ENCODE results near the gene TATDN2. TPM values are rescaled to one million over a fixed set of nuclear protein-coding genes. Genes with fewer than 3 reads are reported as not detected.

TATDN2 gene
- total RNA-seq, 2 experiments from 2014 or later, result 22.0 to 57.5 TPM

DNA sequence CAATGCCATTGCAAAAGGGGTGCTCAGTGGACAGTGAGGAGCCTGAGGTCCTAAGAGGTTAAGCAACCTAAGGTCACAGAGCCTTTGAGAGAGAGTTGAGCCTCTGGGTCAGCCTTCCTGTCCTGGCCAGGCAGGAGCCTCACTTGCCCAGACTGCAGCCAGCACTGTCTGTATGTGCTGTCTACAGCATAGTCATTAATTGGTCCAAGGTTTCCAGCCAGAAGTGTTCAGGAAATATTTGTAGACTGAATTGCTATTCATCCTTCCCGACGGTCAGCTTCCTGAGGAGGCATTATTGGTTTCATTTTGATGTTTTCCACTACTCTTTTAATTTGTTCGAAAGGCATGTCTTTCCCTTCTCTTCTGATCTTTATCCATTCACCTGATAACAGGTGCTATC is 64.6 kb downstream of the TATDN2 start:
- Histone ChIP-seq H3K9me3 (ENCODE audit: low read length) (no peaks in the 10 kb centered on the region), H3K27ac (ENCODE audit: low read depth, low read length, poor library complexity, severe bottlenecking) (no peak overlapping the region), H3K79me2 (ENCODE audit: insufficient read depth, low read depth, low read length) (no peaks in the 10 kb centered on the region), H3K4me2 (ENCODE audit: low read length) (no peak overlapping the region), H3K4me3 (ENCODE audit: low read depth, low read length, poor library complexity, severe bottlenecking) (no peak overlapping the region), H3K36me3 (ENCODE audit: insufficient read depth, low read length) (peaks cover 97% of the 10 kb centered on the region), H2AFZ (ENCODE audit: low read length) (no peak overlapping the region), H3K9me2 (ENCODE audit: insufficient read depth, low read length) (no peaks in the 10 kb centered on the region), H4K20me1 (ENCODE audit: insufficient read depth, low read length) (no peaks in the 10 kb centered on the region), H3K4me1 (ENCODE audit: insufficient read depth, low read length, poor library complexity, severe bottlenecking) (no peaks in the 10 kb centered on the region)
- TF ChIP-seq EZH2phosphoT487 (IDR thresholded peaks at IDR 0.05; ENCODE audit: borderline replicate concordance, low read depth, low read length), result no peak
- TF ChIP-seq, protein P1, sequence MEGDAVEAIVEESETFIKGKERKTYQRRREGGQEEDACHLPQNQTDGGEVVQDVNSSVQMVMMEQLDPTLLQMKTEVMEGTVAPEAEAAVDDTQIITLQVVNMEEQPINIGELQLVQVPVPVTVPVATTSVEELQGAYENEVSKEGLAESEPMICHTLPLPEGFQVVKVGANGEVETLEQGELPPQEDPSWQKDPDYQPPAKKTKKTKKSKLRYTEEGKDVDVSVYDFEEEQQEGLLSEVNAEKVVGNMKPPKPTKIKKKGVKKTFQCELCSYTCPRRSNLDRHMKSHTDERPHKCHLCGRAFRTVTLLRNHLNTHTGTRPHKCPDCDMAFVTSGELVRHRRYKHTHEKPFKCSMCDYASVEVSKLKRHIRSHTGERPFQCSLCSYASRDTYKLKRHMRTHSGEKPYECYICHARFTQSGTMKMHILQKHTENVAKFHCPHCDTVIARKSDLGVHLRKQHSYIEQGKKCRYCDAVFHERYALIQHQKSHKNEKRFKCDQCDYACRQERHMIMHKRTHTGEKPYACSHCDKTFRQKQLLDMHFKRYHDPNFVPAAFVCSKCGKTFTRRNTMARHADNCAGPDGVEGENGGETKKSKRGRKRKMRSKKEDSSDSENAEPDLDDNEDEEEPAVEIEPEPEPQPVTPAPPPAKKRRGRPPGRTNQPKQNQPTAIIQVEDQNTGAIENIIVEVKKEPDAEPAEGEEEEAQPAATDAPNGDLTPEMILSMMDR (conservative IDR thresholded peaks at IDR 0.05; ENCODE audit: low read length), result no peak
- ChIA-PET CTCF (ENCODE audit: unreplicated experiment) (no interaction called here), POLR2A (no interaction called here)
- DNase-seq (ENCODE audit: low spot score), result no peak
- intact Hi-C loops (cut with micrococcal nuclease; ENCODE audit: unreplicated experiment), result no loop called here
- BruUV-seq (replicated peaks), result no TSS peak

DNA sequence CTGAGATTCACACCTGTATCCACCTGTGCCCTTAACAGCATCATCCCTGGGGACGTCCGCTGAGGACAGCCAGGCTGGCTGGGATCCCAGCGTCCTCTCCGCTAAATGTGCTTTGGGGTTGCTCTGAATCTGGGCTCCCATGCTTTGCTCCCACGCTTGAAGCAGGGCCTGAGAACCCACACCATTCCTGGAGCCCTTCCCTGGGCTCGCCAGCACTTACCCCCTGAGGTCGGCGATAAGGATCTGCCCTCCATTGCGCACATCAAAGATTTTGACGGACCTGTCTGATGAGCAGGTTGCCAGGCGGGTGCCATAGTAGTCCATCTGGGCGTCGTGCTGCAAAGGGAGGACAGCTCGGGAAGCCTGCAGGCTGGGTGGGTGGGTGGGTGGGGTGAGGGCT is 66.8 kb downstream of the TATDN2 start:
- H3K9me3 ChIP-seq (ENCODE audit: low read length), result no peaks in the 10 kb centered on the region
- H4K20me1 ChIP-seq (ENCODE audit: insufficient read depth, low read length), result peaks cover 2% of the 10 kb centered on the region; the same call in 1 of the 2 replicates
- CTCF ChIA-PET (ENCODE audit: unreplicated experiment), result no interaction called here
- H3K79me2 ChIP-seq (ENCODE audit: insufficient read depth, low read depth, low read length), result peaks cover 17% of the 10 kb centered on the region
- H2AFZ ChIP-seq (ENCODE audit: low read length), result no peak overlapping the region
- no peak for DNase-seq (ENCODE audit: low spot score)
- H3K4me2 ChIP-seq (ENCODE audit: low read length), result no peak overlapping the region
- peaks cover 14% of the 10 kb centered on the region for H3K4me1 ChIP-seq (ENCODE audit: insufficient read depth, low read length, poor library complexity, severe bottlenecking)
- POLR2A ChIA-PET, result no interaction called here
- BruUV-seq (replicated peaks), result no TSS peak
- no peak overlapping the region for H3K27ac ChIP-seq (ENCODE audit: low read depth, low read length, poor library complexity, severe bottlenecking)
- TF ChIP-seq, protein P1 (conservative IDR thresholded peaks at IDR 0.05; ENCODE audit: low read length), result no peak
- TF ChIP-seq EZH2phosphoT487 (IDR thresholded peaks at IDR 0.05; ENCODE audit: borderline replicate concordance, low read depth, low read length), result no peak
- no peaks in the 10 kb centered on the region for H3K9me2 ChIP-seq (ENCODE audit: insufficient read depth, low read length)
- H3K36me3 ChIP-seq (ENCODE audit: insufficient read depth, low read length), result peaks cover 91% of the 10 kb centered on the region
- intact Hi-C loops (cut with micrococcal nuclease; ENCODE audit: unreplicated experiment), result no loop called here
- H3K4me3 ChIP-seq (ENCODE audit: low read depth, low read length, poor library complexity, severe bottlenecking), result no peak overlapping the region

GRCh38 chr3:10315771-10316344 is 67.6 kb downstream of the TATDN2 start:
- H2AFZ ChIP-seq (ENCODE audit: low read length), result no peak overlapping the region
- no peak for DNase-seq (ENCODE audit: low spot score)
- POLR2A ChIA-PET, result interaction anchor here (0.6 kb wide), 1 partner anchor 233 kb away, joined by 3 read pairs; no protein-coding TSS in a partner anchor
- BruUV-seq (replicated peaks), result no TSS peak
- peaks cover 17% of the 10 kb centered on the region for H3K4me1 ChIP-seq (ENCODE audit: insufficient read depth, low read length, poor library complexity, severe bottlenecking)
- peaks cover 24% of the 10 kb centered on the region for H3K79me2 ChIP-seq (ENCODE audit: insufficient read depth, low read depth, low read length)
- intact Hi-C loops (cut with micrococcal nuclease; ENCODE audit: unreplicated experiment), result no loop called here
- no peak overlapping the region for H3K27ac ChIP-seq (ENCODE audit: low read depth, low read length, poor library complexity, severe bottlenecking)
- H3K4me3 ChIP-seq (ENCODE audit: low read depth, low read length, poor library complexity, severe bottlenecking), result no peak overlapping the region
- H4K20me1 ChIP-seq (ENCODE audit: insufficient read depth, low read length), result peaks cover 6% of the 10 kb centered on the region; the same call in 1 of the 2 replicates
- CTCF ChIA-PET (ENCODE audit: unreplicated experiment), result no interaction called here
- peaks cover 83% of the 10 kb centered on the region for H3K36me3 ChIP-seq (ENCODE audit: insufficient read depth, low read length)
- TF ChIP-seq, protein P1 (conservative IDR thresholded peaks at IDR 0.05; ENCODE audit: low read length), result no peak
- TF ChIP-seq EZH2phosphoT487 (IDR thresholded peaks at IDR 0.05; ENCODE audit: borderline replicate concordance, low read depth, low read length), result no peak
- no peak overlapping the region for H3K4me2 ChIP-seq (ENCODE audit: low read length)
- no peaks in the 10 kb centered on the region for H3K9me3 ChIP-seq (ENCODE audit: low read length)
- H3K9me2 ChIP-seq (ENCODE audit: insufficient read depth, low read length), result no peaks in the 10 kb centered on the region
